Tibial artery (tissue), 4 donors: Measurements from ENCODE around the gene CLDN18.

ENCODE experiments used
- DNase-seq, 2 donors: peaks; one replicate each; pipeline ENCODE4 v3.0.0-alpha.2; 2019
- H3K27ac ChIP-seq, 2 donors: fragments of 200-600 bp; sonication (generic) in 1 of 2; 1 replicate in 1 of 2; 2 replicates in 1 of 2; pipeline ENCODE4 v1.5.1; 2018 to 2019; ENCODE audit warnings: mild to moderate bottlenecking in 1 of 2
- H3K27me3 ChIP-seq, 2 donors: fragments of 200-600 bp; sonication (generic) in 1 of 2; one replicate each; pipeline versions ENCODE4 v1.5.1 to v1.6.0; 2016 to 2019
- H3K36me3 ChIP-seq, 3 donors: fragments of 200-600 bp; sonication (generic) in 2 of 3; one replicate each; pipeline ENCODE4 v1.5.1; 2016 to 2019; ENCODE audit warnings: mild to moderate bottlenecking in 2 of 3
- H3K4me1 ChIP-seq, 4 donors: fragments of 200-600 bp; sonication (generic) in 2 of 4; 1 replicate in 3 of 4; 2 replicates in 1 of 4; pipeline ENCODE4 v1.5.1; 2016 to 2019
- H3K4me3 ChIP-seq, 2 donors: fragments of 200-600 bp; sonication (generic) in 1 of 2; 1 replicate in 1 of 2; 2 replicates in 1 of 2; pipeline ENCODE4 v1.5.1; 2018 to 2019; ENCODE audit warnings: mild to moderate bottlenecking in 2 of 2
- H3K9me3 ChIP-seq, 3 donors: fragments of 200-600 bp; sonication (generic) in 1 of 3; one replicate each; pipeline ENCODE4 v1.5.1; 2016 to 2019
- CTCF ChIP-seq, 2 experiments: fragments of 200-600 bp in 1 of 2; fragments of 450-650 bp in 1 of 2; IDR thresholded peaks; one replicate each; pipeline ENCODE4 v1.5.1; 2017 to 2019; ENCODE audit warnings: antibody characterized with exemption in 2 of 2, mild to moderate bottlenecking in 1 of 2, moderate library complexity in 1 of 2
- intact Hi-C: fragments of 100-400 bp; cut with DNase I; formaldehyde crosslinking; loops from one replicate; pipeline ENCODE4 v1.15.0; 2023; ENCODE audit warnings: low total_unique reads

The CLDN18 gene

GRCh38 chr3:138025553-138025952 is 15.6 kb downstream of the CLDN18 start:
- Histone ChIP-seq H3K36me3 (peaks cover 5 to 35% (median 34%) of the 10 kb centered on the region in 3 donors), H3K27ac (no peak overlapping the region), H3K4me3 (no peak overlapping the region), H3K27me3 (no peaks in the 10 kb centered on the region), H3K4me1 (no peaks in the 10 kb centered on the region), H3K9me3 (no peaks in the 10 kb centered on the region)
- TF ChIP-seq CTCF (IDR thresholded peaks at IDR 0.05) = no peak
- intact Hi-C loops = no loop called here
- DNase-seq = no peak

GRCh38 chr3:138027821-138028220 is 17.9 kb downstream of the CLDN18 start:
- H3K4me3 ChIP-seq = no peak overlapping the region
- H3K36me3 ChIP-seq = peaks cover 11 to 40% (median 37%) of the 10 kb centered on the region in 3 donors
- TF ChIP-seq CTCF (IDR thresholded peaks at IDR 0.05) = no peak
- intact Hi-C loops = no loop called here
- no peaks in the 10 kb centered on the region for H3K27me3 ChIP-seq
- no peak for DNase-seq
- no peaks in the 10 kb centered on the region for H3K9me3 ChIP-seq
- no peak overlapping the region for H3K27ac ChIP-seq
- no peaks in the 10 kb centered on the region for H3K4me1 ChIP-seq

GRCh38 chr3:138030734-138031280 is 20.8 kb downstream of the CLDN18 start:
- TF ChIP-seq CTCF (IDR thresholded peaks at IDR 0.05) = no peak
- peaks cover 6 to 31% (median 26%) of the 10 kb centered on the region in 3 donors for H3K36me3 ChIP-seq
- no peak overlapping the region for H3K27ac ChIP-seq
- no peaks in the 10 kb centered on the region for H3K27me3 ChIP-seq
- no peak for DNase-seq
- no peaks in the 10 kb centered on the region for H3K9me3 ChIP-seq
- intact Hi-C loops = no loop called here
- no peak overlapping the region for H3K4me3 ChIP-seq
- H3K4me1 ChIP-seq = no peaks in the 10 kb centered on the region

GRCh38 chr3:138031536-138031935 is 21.6 kb downstream of the CLDN18 start:
- no peak for DNase-seq
- Histone ChIP-seq H3K9me3 (no peaks in the 10 kb centered on the region), H3K27ac (no peak overlapping the region), H3K27me3 (no peaks in the 10 kb centered on the region), H3K4me3 (no peak overlapping the region), H3K4me1 (no peaks in the 10 kb centered on the region), H3K36me3 (peaks cover 6 to 31% (median 26%) of the 10 kb centered on the region in 3 donors)
- TF ChIP-seq CTCF (IDR thresholded peaks at IDR 0.05) = no peak
- intact Hi-C loops = no loop called here

GRCh38 chr3:138032567-138032966 is 22.6 kb downstream of the CLDN18 start:
- Histone ChIP-seq H3K36me3 (peaks cover 6 to 30% (median 26%) of the 10 kb centered on the region in 3 donors), H3K4me3 (no peak overlapping the region), H3K9me3 (no peaks in the 10 kb centered on the region), H3K4me1 (no peaks in the 10 kb centered on the region), H3K27ac (no peak overlapping the region), H3K27me3 (no peaks in the 10 kb centered on the region)
- no peak for DNase-seq
- intact Hi-C loops = no loop called here
- TF ChIP-seq CTCF (IDR thresholded peaks at IDR 0.05) = no peak

GRCh38 chr3:138033202-138033691 is 23.3 kb downstream of the CLDN18 start:
- no peak for TF ChIP-seq CTCF (IDR thresholded peaks at IDR 0.05)
- H3K36me3 ChIP-seq = peaks cover 6 to 26% (median 22%) of the 10 kb centered on the region in 3 donors
- H3K4me3 ChIP-seq = no peak overlapping the region
- H3K27me3 ChIP-seq = no peaks in the 10 kb centered on the region
- H3K4me1 ChIP-seq = no peaks in the 10 kb centered on the region
- H3K27ac ChIP-seq = no peak overlapping the region
- no peaks in the 10 kb centered on the region for H3K9me3 ChIP-seq
- intact Hi-C loops = no loop called here
- no peak for DNase-seq
